ENCODE measurements around the gene PRPSAP2. TPM values are rescaled to one million over a fixed set of nuclear protein-coding genes. Genes with fewer than 3 reads are reported as not detected.

The PRPSAP2 gene
- total RNA-seq, 1 experiment from 2014 or later: 37.8 TPM

GRCh38 chr17:18962494-18962815 lies 104.5 kb downstream of the PRPSAP2 start:
- no peaks in the 10 kb centered on the region for H3K9me3 ChIP-seq (ENCODE audit: control insufficient read depth in 1 of 2, insufficient read depth in 1 of 2, low read depth in 1 of 2, low read length in 2 of 2)
- DNase-seq (ENCODE audit: low read depth, low spot score): no peak
- no peak overlapping the region for H3K4me3 ChIP-seq (replicated peaks in 1 of 2; ENCODE audit: low read depth in 1 of 2, low read length in 2 of 2)
- no peak overlapping the region for H3K4me2 ChIP-seq (ENCODE audit: low read length)
- no peaks in the 10 kb centered on the region for H4K20me1 ChIP-seq (ENCODE audit: insufficient read depth)
- H3K9me2 ChIP-seq (ENCODE audit: insufficient read depth): no peaks in the 10 kb centered on the region
- no peaks in the 10 kb centered on the region for H3K27me3 ChIP-seq (ENCODE audit: insufficient read depth, low read length)
- ATAC-seq: no peak
- no peak overlapping the region for H3K9ac ChIP-seq (ENCODE audit: low read length)
- no peaks in the 10 kb centered on the region for H3K79me2 ChIP-seq (ENCODE audit: insufficient read depth, low read length)
- H2AFZ ChIP-seq (ENCODE audit: low read depth, low read length, poor library complexity, severe bottlenecking): no peak overlapping the region
- TF ChIP-seq SIN3A (IDR thresholded peaks at IDR 0.05; ENCODE audit: low read depth) (no peak), FOSL1 (IDR thresholded peaks at IDR 0.05; ENCODE audit: low read depth) (no peak), CBX3 (IDR thresholded peaks at IDR 0.05; ENCODE audit: low read depth) (no peak), ZFX (IDR thresholded peaks at IDR 0.05) (no peak), EZH2 (IDR thresholded peaks at IDR 0.05) (no peak), MAX (IDR thresholded peaks at IDR 0.05) (no peak), SRF (IDR thresholded peaks at IDR 0.05; ENCODE audit: low read depth) (no peak), TCF7L2 (IDR thresholded peaks at IDR 0.05; ENCODE audit: borderline replicate concordance, extremely low read depth, insufficient read depth, insufficient read length) (no peak), POLR2AphosphoS5 (IDR thresholded peaks at IDR 0.05; ENCODE audit: low read depth, low read length) (no peak), CTCF (IDR thresholded peaks at IDR 0.05 in 2 of 3, conservative IDR thresholded peaks at IDR 0.05 in 1 of 3; ENCODE audit: borderline replicate concordance in 1 of 3, insufficient read depth in 1 of 3, low read depth in 2 of 3, low read length in 2 of 3) (no peak), SP1 (IDR thresholded peaks at IDR 0.05; ENCODE audit: low read depth) (no peak), ATF3 (IDR thresholded peaks at IDR 0.05) (no peak), POLR2A (IDR thresholded peaks at IDR 0.05; ENCODE audit: borderline replicate concordance, extremely low read depth, insufficient read depth, insufficient read length) (no peak), REST (IDR thresholded peaks at IDR 0.05; ENCODE audit: low read depth) (no peak), JUND (IDR thresholded peaks at IDR 0.05) (no peak), ZNF274 (IDR thresholded peaks at IDR 0.05; ENCODE audit: low read depth, low read length) (no peak), ZBTB33 (IDR thresholded peaks at IDR 0.05; ENCODE audit: extremely low read depth, insufficient replicate concordance, low read length) (no peak), EZH2phosphoT487 (IDR thresholded peaks at IDR 0.05; ENCODE audit: borderline replicate concordance) (no peak), EGR1 (IDR thresholded peaks at IDR 0.05; ENCODE audit: low read depth) (no peak), RAD21 (IDR thresholded peaks at IDR 0.05; ENCODE audit: low read depth) (no peak)
- intact Hi-C loops (cut with micrococcal nuclease): no loop called here
- ChIA-PET CTCF (no interaction called here), RAD21 (ENCODE audit: low non-redundant PET in 1 of 2, low total read pairs in 2 of 2, uncharacterized antibody in 2 of 2, unreplicated experiment in 2 of 2) (no interaction called here), POLR2A (no interaction called here)
- no peak overlapping the region for H3K27ac ChIP-seq (ENCODE audit: low read depth, low read length)
- peaks cover 6 to 26% of the 10 kb centered on the region in 2 experiments; a peak in 3 of 4 replicates for H3K4me1 ChIP-seq (ENCODE audit: control insufficient read depth in 1 of 2, insufficient read depth in 2 of 2, low read length in 2 of 2)
- H3K36me3 ChIP-seq (ENCODE audit: control insufficient read depth in 1 of 2, insufficient read depth in 2 of 2, low read length in 2 of 2): no peaks in the 10 kb centered on the region
- no TSS peak for BruUV-seq (replicated peaks)

All from HCT116 (cell line).